Prostate gland (tissue), 2 donors: Measurements from ENCODE around the gene PRKCD. TPM values are rescaled to one million over a fixed set of nuclear protein-coding genes. Genes with fewer than 3 reads are reported as not detected.

Experiments used
- DNase-seq: peaks from one replicate; pipeline ENCODE4 v3.0.0-alpha.2; 2019; ENCODE audit warnings: low spot score
- H3K27ac ChIP-seq, 2 donors: fragments of 200-600 bp; sonication (generic); 2 replicates each; pipeline ENCODE4 v1.5.1; 2017 to 2019
- H3K27me3 ChIP-seq: fragments of 200-600 bp; sonication (generic); replicated peaks from 2 replicates; pipeline ENCODE4 v1.5.1; 2019; ENCODE audit not compliant: insufficient read depth
- H3K36me3 ChIP-seq, 2 donors: fragments of 200-600 bp; sonication (generic); 1 replicate in 1 of 2; 2 replicates in 1 of 2; pipeline versions ENCODE4 v1.5.1 to v1.8.1; 2017 to 2019
- H3K4me1 ChIP-seq: fragments of 200-600 bp; sonication (generic); replicated peaks from 2 replicates; pipeline ENCODE4 v1.5.1; 2019
- H3K4me3 ChIP-seq, 2 donors: fragments of 200-600 bp; sonication (generic); 2 replicates each; pipeline ENCODE4 v1.5.1; 2017 to 2019
- H3K9me3 ChIP-seq: fragments of 200-600 bp; sonication (generic); 2 replicates; pipeline ENCODE4 v1.5.1; 2017
- POLR2A ChIP-seq: fragments of 450-650 bp; IDR thresholded peaks from one replicate; pipeline ENCODE4 v1.6.1; 2016; ENCODE audit warnings: antibody characterized with exemption, mild to moderate bottlenecking
- POLR2AphosphoS5 ChIP-seq: sonication (generic); formaldehyde crosslinking; IDR thresholded peaks from one replicate; pipeline ENCODE4 v1.6.1; 2017; ENCODE audit warnings: antibody characterized with exemption
- WGBS: methylation state at CpG from one replicate; pipeline ENCODE4 v1.1.5; 2018; 5-methylcytosine and 5-hydroxymethylcytosine counted together
- intact Hi-C: fragments of 100-400 bp; cut with DNase I; formaldehyde crosslinking; loops from one replicate; pipeline ENCODE4 v1.14.2; 2022
- total RNA-seq, 2 donors: library from RNA; depleted of rRNA; stranded (reverse); fragments of >200 nt; gene quantifications; one replicate each; pipeline ENCODE4 v1.1.0, GENCODE V29; 2016
- TF ChIP-seq, protein P1 (sequence below), 4 experiments: fragments of 200-600 bp in 2 of 4; fragments of 450-650 bp in 2 of 4; sonication (generic) in 2 of 4; IDR thresholded peaks; 1 replicate in 3 of 4; 2 replicates in 1 of 4; pipeline ENCODE4 v1.5.1; 2016 to 2019; ENCODE audit warnings: antibody characterized with exemption in 4 of 4, mild to moderate bottlenecking in 2 of 4, moderate library complexity in 2 of 4

The PRKCD gene
- total RNA-seq, 2 donors from 2014 or later = 33.4 to 57.9 TPM

DNA sequence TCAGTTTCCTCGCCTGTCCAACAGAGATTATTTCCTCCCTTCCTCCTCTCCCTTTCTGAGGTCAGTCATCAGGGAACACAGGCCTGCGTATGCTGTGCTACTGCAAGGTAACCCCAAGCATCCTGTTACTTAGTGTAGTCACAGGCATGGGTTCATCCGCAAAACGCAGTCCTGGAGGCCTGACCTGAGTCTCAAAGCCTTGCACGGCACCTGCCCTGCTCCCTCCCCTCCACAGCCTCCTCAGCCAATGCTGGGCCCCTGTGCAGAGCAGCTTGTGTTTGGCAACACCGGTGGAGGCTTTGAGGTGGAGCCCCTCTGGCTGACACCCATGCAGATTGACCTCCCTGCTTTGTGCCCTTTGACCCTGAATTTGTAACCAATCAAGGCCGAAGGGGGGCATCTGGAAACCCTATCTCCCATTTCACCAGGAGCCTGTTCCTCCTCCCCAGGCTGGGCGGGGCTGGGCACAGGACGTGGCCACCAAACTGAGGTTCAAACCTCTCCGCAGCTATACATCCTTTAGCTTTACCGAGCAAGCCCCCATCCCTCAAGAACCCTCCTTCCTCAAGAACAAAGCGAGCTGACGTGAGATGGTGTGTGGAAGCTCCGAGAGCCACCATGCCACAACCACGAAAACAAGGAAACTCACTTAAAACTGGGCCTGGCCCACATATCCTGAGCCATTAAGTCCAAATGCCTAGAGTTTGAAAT lies 73.3 kb downstream of the PRKCD start:
- TF ChIP-seq POLR2A (no peak), POLR2AphosphoS5 (no peak)
- TF ChIP-seq, protein P1, sequence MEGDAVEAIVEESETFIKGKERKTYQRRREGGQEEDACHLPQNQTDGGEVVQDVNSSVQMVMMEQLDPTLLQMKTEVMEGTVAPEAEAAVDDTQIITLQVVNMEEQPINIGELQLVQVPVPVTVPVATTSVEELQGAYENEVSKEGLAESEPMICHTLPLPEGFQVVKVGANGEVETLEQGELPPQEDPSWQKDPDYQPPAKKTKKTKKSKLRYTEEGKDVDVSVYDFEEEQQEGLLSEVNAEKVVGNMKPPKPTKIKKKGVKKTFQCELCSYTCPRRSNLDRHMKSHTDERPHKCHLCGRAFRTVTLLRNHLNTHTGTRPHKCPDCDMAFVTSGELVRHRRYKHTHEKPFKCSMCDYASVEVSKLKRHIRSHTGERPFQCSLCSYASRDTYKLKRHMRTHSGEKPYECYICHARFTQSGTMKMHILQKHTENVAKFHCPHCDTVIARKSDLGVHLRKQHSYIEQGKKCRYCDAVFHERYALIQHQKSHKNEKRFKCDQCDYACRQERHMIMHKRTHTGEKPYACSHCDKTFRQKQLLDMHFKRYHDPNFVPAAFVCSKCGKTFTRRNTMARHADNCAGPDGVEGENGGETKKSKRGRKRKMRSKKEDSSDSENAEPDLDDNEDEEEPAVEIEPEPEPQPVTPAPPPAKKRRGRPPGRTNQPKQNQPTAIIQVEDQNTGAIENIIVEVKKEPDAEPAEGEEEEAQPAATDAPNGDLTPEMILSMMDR (IDR thresholded peaks at IDR 0.05) = no peak
- H3K9me3 ChIP-seq = no peaks in the 10 kb centered on the region
- H3K27ac ChIP-seq = no peak overlapping the region
- no peaks in the 10 kb centered on the region for H3K27me3 ChIP-seq
- 87% methylated on average over 15 of the region's 15 CpGs for WGBS
- DNase-seq = no peak
- intact Hi-C loops = no loop called here
- peaks cover 13% of the 10 kb centered on the region for H3K4me1 ChIP-seq
- no peak overlapping the region for H3K4me3 ChIP-seq
- peaks cover under 1 to 34% of the 10 kb centered on the region in 2 donors for H3K36me3 ChIP-seq

DNA sequence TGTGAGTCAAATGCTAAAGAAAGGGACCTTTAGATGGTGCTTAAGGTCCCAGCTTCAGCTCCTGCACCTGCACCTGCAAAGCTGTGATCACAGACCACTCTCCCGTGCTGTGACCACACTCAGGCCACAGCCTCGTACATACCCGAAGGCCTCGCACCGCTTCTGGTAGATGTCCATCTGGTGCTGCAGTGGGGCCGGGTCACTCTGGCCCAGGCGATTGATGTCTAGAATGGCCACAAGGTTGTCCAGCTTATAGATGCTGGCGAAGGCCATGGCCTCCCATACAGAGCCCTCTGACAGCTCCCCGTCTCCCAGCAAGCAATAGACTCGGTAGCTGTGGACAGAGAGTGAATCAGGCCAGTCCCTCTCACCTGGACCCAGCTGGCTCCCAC lies 73.8 kb downstream of the PRKCD start:
- Histone ChIP-seq H3K4me3 (no peak overlapping the region), H3K27me3 (no peaks in the 10 kb centered on the region), H3K9me3 (no peaks in the 10 kb centered on the region), H3K27ac (no peak overlapping the region), H3K4me1 (peaks cover 13% of the 10 kb centered on the region), H3K36me3 (peaks cover 0 to 33% of the 10 kb centered on the region in 2 donors)
- DNase-seq = no peak
- no peak for TF ChIP-seq POLR2AphosphoS5
- TF ChIP-seq, protein P1 (IDR thresholded peaks at IDR 0.05) = no peak
- TF ChIP-seq POLR2A = no peak
- intact Hi-C loops = no loop called here
- WGBS = 96% methylated on average over 10 of the region's 10 CpGs

DNA sequence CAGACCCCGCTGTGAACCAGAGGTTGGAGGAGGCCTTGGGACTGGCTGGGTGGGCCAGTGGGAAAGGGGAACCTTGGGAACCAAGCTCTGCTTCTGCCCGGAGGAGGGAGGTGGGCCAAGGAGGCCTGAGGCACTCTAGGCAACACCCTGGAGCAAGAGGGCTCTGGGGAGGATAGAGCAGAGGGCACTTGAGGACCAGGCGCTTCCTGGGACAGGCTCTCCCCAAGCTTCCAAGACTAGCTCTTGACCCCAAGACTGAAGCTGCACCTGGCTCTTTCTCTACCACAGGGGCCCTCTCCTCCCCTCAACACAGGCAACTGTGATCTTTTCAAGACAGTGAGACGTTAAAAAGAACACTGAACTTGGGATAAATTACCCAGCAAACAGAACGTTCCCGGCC lies 74.5 kb downstream of the PRKCD start:
- H3K36me3 ChIP-seq = peaks cover 4 to 29% of the 10 kb centered on the region in 2 donors
- no peak for DNase-seq
- no peaks in the 10 kb centered on the region for H3K9me3 ChIP-seq
- no peak overlapping the region for H3K4me3 ChIP-seq
- H3K27me3 ChIP-seq = no peaks in the 10 kb centered on the region
- WGBS = 72% methylated on average over 6 of the region's 6 CpGs
- no peak for TF ChIP-seq POLR2AphosphoS5
- TF ChIP-seq, protein P1 (IDR thresholded peaks at IDR 0.05) = no peak
- peaks cover 13% of the 10 kb centered on the region for H3K4me1 ChIP-seq
- peak overlapping the region in 1 of 2 donors; percentile 52 for H3K27ac ChIP-seq
- intact Hi-C loops = no loop called here

DNA sequence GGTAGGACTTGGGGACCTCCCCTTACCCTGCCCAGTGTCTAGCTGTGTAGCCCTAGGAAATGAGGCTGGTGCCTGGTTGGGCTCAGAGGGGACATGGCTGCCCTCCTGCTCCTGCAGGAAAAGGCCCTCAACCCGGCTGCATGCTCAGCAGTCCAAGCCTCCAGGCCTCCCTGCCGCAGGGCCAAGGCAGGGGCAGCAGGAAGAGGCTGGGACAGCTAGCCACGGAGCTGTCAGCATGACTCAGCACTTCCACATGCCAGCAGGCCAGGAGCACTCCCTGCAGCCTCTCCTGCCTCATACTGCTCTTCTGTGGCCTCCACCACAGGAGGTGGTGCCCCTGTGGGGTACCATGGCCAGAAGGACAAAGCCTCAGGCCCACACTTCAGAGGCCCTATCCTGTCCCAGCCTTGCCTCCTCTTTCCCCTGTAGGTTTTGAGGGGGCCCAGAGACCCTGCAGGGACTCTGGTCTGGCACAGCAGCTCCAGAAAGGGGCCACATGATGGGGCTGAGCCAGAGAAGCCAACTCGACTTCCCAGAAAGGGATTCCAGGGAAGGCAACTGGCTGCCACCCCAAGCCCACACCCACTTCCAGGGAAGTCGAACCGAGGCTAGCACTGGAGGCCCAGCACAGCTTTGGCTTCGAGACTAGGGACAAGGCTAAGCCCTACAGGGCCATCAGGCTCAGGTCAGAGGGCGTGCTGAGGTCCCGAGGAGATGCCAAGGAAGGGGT lies 75.3 kb downstream of the PRKCD start:
- TF ChIP-seq, protein P1 (IDR thresholded peaks at IDR 0.05) = no peak
- TF ChIP-seq POLR2AphosphoS5 = peak; percentile 39
- no peak for TF ChIP-seq POLR2A
- DNase-seq = peak; percentile 47
- Histone ChIP-seq H3K9me3 (no peaks in the 10 kb centered on the region), H3K27ac (peak overlapping the region; percentile 52 to 67), H3K27me3 (no peaks in the 10 kb centered on the region), H3K4me1 (peaks cover 13% of the 10 kb centered on the region), H3K4me3 (no peak overlapping the region), H3K36me3 (peaks cover 4 to 36% of the 10 kb centered on the region in 2 donors)
- 78% methylated on average over 7 of the region's 9 CpGs for WGBS
- intact Hi-C loops = no loop called here
